ENCODE data around the gene TJP3.

TJP3 gene

DNA sequence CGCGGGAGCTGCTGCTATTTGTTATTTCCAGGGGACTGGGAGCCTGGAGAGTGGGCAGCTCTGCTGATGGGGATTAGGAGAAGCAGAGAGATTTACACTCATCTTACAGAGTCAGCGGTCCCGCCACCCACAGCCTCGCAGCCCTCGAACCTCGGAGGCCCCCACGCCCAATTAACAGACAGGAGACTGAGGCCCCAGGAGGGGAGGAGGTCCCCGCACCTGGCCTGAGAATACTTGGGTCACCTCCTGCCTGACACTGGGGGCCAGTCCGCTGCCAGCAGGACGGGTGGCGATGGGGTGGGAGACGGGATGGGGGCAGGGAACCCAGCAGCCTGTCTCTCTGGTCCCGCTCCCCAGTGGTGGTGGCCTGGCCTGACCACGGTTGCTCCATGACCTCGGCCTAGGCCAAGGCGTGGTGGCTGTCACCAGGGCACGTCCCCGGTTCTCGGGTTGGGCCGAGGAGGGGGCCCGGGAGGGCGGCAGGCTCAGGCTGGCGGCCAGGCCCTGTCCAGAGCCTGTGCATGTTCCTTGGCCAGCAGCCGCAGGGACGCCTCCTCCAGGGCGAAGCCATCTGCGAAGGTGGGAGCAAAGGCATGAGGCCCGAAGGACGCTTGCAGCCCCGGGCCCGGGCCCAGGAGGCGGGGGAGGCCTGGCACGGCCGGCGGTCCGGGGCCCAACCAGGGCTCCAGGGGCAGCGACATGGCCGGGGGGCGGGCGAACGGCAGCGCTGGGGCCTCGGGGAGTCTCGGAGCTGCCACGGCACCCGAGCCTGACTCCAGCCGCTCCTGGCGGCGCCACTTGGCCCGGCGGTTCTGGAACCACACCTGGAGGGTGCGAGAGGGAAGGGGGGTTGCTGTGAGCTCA is 62.2 kb downstream of the TJP3 start:
- no peak for DNase-seq

DNA sequence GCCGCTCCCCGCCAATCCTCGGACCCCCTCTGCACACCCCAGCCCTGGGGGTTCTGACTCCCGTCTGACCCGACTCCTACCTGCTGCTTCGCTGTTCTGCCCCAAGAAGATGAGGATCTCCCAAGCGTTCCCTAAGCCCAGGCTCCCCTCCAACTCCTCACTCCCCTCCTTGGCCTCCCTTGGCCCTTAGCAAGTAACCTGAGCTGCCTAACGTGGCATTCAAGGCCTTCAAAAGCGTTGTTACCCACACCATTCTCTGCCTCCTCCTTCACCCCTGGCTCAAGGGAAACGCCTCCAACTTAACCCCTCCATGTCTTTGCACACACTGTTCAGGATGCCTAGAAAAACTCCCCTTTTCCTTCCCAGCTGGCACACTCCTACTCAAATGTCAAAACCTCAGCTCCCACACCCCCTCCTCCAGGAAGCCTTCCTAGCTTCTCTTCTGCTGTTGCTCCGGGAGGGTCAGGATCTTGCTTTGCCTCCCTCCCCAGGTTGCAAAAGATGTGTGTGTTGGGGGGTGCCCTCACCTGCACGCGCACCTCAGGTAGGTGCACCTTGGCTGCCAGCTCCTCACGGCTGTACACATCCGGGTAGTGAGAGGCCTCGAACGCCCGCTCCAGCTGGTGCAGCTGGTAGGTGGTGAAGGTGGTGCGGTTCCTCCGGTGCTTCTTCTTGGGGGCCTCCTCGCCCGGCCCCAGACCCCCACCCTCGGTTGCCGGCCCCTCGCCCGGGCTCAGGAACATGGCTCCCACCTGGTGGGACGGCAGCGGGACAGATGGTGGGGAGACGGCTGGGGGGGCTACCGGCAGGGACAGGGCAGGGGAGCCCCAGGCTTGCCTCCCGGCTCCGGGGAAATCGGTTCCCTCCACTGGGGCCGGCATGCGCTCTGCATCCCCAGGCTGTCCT is 63.1 kb downstream of the TJP3 start:
- DNase-seq, result no peak

DNA sequence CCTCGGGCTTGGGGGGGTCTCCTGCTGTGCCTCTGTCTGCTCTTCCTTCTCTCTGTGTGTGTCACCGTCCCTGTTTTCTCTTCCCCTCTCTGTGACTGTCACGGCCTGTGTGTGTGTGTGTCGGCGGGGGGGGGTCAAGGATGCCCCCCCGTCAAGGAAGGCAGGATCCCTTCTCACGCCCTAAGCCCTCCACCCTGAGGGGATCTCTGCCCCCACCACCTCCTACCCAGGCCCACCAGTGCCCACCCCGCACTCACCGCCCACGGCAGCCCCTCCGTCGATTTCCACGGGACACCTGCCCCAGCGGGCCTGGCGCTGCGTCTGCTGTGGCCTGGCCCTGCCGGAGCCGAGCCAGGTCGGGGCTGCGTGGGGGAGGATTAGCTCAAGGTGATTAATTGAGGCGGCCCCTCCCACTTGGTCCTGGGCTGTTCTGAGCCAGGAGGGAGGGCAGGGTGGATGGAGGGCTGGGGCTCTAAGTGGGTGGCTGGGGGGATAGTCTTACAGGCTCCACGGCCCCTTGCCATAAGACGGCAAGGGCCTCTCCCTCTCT is 63.8 kb downstream of the TJP3 start, which contains the start of gene RAX2:
RAX2 (minus strand) TSS at position 323 of the 550 bp plus-strand sequence. CDS start 486 bp downstream, outside the sequence.
- DNase-seq, result no peak

DNA sequence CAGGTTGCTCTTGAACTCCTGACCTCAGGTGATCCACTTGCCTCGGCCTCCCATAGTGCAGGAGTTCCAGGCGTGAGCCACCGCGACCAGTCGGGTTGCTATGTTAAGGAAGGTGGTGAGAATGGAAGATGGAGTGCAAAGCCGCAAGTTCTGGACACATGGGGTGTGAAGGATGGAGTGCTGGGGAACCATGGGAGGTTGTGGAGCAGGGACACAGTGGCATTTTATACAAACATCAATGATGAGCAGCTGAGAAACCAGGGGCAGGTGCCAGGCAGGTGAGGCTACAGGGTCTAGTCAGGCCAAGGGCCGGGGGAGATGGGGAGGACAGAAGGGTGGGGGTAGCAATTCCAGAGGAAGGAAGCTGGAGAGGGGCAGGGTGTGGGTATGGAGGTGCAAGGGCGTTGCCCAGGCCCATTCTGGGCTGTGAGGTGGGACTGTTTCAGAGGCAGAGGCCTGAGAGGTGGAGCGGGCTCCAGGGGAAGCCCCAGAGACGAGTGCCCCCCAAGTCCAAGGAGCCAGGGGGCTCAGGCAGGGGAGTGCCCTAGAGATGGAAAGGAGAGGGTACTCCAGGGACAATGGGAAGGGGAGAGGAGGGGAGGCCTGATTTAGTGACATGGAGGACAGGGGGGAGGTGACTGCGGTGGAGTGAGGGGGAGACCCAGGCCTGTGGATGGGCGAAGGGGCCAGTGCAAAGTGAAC is 65.8 kb downstream of the TJP3 start:
- DNase-seq, result no peak

DNA sequence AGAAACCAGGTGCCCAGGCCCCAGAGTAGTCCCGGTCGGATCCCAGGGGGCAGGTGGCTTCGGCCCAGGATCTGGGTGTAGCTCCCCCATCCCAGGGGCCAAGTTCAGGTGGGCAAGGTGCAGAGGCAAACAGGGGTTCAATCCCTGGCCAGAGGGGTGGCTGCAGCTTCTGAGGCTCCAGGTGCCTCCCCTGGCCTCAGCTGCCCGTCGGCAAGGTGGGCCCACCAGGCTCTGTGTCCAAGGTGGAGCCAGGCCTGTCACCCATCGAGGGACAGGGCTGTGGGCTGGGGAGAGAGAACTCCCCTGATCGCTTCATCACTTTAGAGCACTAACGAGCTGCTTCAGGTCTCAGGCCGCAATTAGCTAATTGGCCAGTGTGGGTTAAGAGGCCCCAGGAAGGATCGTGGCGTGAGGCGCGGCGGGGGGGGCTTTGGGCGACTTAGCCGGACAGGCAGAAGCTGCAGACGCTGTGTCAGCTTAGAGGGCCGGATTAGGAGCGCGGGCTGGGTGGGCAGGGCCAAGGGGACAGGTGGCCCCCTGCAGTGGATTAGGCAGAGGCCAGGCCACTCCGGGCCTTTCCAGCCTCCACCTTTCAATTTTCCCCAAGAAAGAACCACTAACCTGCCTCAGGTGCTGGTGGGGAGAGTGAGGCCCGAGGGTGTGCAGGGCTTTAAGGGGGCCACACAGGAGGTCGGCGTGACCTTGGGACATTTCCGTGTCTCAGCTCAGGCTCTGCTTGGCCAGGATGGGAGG is 66.6 kb downstream of the TJP3 start:
- DNase-seq, result no peak

DNA sequence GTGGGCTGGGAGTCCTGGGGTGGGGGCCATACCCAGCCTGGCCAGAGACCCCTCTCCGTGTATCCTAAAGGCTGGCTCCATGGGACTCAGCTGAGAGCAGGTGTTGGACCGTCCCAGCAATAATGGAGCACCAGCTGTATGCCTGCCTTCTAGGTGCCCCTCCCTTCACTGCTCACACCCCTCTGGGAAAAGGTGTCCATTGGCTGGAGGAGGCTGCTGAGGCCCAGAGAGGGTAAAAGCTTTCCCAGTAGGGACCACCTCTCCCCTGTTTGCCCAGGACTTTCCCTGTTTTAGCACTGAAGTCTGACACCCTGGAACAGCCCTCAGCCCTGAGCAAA is 67.2 kb downstream of the TJP3 start:
- no peak for DNase-seq

DNA sequence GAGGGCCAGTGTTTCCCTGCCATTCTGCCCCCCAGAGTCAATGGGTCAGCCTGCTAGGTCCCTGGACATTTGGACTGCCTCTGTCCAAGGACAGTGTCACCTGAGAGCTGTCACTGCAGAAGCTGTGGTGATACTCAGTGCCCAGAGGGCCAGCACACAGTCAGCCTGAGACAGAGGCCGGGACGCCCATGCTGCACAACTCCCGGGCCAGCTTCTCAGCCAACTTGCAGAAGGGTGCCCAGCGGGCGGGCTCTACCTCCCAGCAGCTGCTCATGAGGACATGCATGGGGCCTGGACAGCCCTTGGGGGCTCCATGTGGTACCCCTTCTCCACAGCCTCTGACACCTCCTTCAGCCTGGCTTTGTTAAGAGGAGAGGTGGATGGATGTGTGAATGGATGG is 67.6 kb downstream of the TJP3 start:
- DNase-seq, result no peak

DNA sequence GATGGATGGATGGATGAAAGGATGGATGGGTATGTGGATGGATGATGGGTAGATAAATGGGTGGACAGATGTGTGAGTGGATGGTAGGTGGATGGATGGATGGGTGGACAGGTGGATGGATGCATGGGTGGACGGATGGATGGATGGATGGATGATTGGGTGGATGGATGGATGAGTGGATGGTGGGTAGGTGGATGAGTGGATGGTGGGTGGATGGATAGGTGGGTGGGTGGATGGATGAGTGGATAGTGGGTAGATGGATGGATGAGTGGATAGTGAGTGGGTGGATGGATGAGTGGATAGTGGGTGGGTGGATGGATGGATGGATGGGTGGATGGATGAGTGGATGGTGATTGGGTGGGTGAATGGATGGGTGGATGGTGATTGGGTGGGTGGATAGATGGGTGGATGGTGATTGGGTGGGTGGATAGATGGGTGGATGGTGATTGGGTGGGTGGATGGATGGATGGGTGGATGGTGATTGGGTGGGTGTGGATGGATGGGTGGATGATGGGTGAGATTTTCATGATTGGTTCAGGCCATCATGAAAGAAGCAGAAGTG is 68.4 kb downstream of the TJP3 start:
- no peak for DNase-seq

DNA sequence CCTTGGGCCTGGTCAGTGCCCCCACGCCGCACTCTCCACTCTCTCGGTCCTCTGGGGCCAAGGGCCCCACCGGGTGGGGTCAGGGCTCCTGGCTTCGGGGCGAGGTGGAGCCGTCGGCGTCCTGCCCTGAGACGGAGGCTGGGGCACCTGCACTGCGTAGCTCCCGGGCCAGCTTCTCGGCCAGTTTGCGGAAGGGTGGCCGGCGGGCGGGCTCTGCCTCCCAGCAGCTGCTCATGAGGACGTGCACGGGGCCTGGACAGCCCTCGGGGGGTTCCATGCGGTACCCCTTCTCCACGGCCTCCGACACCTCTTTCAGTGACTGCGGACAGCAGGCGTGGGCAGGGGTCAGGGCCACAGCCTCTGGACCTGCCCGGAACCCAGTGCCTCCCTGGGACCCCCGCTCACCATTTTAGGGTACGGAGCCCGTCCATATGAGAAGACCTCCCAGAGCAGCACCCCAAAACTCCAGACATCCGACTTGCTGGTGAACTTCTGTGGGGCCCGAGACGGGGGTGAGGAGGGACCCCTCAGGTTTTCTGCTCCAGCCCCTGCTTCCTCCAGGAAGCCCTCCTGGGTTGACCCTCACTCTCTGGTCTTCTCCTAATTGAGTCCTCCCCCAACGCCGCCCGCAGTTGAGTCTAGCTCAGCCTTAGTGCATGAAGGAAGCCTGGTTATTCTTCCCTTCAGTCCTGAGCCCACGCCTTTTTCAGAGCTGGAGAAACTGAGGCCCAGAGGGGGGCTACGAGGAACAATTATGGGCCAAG is 70.1 kb downstream of the TJP3 start:
- DNase-seq, result no peak

DNA sequence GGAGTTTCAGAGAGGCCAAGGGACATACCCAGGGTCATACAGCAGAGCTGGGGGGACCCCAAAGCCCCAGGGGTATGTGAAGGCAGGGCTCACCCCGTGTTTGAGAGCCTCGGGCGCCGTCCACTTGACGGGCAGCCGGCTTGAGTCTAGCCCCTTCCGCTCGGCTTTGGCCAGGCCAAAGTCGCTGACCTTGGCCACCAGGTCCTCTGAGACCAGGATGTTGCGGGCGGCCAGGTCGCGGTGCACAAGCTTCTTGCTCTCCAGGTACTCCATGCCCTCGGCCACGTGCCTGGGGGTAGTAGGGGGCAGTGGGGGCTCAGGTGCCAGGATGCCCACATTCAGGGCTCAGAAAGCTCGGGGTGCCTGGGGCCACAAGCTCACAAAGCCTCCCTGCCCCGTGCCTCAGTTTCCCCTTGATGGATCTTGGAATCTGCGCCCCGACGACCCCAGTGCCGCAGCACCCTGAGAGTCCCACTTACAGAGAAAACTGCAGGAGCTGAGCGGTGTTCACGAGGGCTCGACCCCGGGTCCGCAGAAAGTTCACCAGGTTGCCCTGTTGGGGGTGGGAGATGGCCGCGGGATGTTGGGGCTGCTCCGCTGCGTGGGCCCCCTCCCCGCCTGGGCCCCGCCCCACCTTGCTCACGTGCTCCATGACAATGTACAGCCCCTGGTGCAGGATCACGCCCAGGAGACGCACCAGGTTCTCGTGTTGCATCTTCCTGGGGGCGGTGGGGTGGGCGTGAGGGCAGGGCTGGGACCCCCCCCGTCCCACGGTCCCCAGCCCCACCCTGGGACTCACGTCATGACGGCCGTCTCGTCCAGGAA is 70.9 kb downstream of the TJP3 start:
- DNase-seq, result no peak

DNA sequence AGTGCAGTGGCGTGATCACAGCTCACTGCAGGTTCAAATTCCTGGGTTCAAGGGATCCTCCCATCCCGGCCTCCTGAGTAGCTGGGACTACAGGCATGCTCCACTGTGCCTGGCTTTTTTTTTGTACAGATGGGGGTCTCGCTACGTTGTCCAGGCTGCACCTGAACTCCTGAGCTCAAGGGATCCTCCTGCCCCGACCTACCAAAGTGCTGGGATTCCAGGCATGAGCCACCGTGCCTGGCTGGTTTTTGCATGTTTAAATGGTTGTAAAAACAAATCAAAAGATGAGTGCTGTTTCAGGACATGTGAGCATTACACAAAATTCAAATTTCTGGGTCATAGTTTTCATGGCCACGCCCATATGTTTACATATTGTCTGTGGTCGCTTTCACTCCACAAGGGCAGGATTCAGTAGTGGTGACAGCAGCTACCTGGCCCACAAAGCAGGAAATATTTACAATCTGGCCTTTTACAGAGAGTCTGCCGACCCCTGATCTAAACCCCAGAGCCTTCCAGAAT is 72.7 kb downstream of the TJP3 start:
- DNase-seq, result no peak

DNA sequence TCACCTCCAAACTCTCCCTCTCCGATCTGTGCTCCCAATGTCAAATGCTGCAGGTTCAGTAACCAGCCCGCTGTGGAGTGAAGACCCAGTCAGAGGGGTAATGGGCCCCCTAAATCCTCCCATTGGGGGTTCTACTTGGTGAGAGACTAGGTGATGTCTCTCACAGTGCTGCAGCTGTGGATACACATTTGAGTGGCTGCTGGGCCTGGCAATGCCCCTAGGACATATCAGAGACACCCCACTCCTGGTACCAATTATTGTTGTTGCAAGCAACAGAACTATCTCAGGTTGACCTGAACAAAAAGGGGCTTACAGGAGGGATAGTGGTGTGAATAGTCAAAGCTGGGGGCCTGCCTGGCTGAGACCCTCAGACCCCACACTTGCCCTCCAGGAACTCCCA is 73.4 kb downstream of the TJP3 start:
- no peak for DNase-seq

DNA sequence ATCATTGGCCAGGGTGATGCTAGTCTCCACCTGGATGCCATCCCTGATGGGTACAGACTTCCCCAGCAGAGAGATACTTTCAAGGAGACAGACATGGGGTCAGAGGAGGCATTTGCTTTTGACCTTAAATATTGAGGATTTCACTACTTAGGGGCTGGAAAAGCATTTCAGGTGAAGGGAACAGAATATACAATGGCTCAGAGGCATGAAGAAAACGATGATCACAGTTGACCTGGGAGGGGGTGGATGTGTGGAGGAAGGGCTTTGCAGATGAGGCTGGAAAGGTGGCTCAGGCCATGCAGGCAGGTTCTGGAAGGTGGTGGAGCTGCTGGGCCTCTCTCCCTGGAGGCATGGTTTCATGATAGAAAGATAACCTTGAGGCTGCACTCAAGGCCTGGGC is 74.1 kb downstream of the TJP3 start:
- no peak for DNase-seq

DNA sequence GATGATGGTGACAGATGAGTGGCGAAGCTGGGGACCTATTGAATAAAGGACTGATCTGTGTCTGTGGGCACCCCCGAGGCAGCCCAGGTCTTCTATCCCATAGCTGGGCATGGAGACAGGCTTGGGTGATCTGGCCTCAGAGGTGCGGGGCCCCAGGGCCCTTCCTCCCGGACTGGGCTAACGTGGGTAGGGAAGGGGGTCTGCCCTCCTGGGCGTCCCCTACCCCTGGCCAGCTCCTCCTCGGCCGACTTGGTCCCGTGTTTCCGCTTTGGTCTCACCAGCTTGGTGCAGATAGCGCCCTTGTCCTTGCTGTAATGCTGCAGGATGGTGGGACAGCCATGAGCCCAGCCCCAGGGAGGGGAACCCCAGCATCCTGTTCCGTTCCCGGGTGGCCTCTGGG is 74.7 kb downstream of the TJP3 start:
- DNase-seq, result no peak

DNA sequence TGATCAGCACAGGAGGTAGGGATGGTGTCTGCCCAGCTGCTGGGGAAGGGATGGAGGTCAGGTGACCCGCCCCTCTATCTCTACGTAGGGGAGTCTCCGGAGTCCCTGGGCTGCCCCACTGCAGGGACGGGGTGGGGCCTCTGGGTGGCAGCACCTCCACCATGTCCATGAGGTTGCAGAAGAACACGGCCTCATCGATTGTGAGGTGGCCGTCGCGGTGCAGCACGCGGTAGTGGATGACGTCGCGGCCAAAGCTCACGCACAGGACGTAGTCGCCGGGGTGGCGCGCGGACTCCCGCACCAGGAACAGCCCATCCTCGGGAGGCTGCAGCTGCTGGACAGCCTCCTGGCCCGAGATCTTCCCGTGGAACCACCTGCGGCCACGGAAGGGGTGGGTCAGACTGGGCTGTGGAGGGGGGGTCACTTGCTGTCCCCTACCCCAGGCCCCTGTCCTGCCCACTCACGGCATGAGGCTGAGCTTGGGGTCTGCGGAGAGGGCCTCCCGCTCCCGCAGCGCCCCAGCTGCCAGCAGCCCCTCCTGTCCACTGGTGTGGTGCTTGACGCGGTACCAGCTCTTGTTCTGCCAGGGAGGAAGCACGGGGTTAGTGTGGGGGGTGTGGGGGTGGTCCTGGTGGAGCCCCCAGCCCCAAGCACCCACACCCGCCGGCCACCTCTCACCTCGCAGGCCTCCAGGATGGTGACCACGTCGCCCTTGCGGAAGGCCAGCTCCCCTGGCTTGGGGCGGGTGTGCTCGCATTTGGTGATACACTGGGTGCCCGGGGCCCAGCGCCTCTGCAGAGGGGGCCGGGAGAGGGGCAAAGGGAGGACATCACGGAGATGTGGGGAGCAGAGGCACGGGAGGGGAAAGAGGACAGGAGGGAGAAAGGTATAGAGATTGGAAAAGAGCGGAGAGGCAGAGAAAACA is 75.7 kb downstream of the TJP3 start:
- no peak for DNase-seq

DNA sequence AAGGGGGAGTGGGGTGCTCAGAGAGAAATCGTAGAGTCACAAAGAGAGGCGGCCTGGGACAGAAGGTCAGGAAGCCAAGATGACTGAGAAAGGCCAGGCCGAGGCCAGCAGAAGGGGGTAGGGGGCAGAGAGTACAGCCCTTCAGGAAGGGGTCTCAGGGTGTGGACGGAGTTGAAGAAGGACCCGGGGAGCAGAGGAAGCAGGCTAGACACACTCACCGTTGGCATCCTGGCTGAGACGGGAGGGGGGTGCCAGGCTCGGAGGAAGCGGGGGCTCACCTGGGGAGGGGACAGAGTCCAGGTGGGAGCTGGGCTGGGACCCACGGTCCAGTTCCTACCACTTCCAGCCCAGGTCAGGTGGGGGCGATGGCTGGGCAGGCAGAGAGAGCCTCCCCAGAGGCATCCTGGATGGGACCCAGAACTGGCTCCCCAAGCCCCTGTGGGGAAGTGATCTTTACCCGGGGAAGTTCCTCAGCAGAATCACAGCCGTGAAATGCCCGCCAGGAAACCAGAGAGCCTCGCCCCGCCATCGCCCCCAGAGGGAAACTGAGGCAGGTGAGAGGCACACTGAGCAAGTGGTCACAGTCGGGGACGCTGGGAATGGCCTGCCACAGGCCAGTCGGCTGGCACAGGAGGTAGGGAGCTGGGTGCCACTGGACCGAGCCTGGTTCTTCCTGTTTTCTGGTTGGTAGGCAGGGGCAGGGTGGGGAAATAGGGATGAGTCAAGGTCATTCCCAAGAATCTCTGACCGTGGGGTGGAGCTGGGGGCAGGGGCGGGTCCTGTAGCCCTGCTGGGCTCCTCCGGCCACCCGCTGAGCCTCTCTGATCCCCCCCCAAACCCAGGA is 76.6 kb downstream of the TJP3 start:
- no peak for DNase-seq

DNA sequence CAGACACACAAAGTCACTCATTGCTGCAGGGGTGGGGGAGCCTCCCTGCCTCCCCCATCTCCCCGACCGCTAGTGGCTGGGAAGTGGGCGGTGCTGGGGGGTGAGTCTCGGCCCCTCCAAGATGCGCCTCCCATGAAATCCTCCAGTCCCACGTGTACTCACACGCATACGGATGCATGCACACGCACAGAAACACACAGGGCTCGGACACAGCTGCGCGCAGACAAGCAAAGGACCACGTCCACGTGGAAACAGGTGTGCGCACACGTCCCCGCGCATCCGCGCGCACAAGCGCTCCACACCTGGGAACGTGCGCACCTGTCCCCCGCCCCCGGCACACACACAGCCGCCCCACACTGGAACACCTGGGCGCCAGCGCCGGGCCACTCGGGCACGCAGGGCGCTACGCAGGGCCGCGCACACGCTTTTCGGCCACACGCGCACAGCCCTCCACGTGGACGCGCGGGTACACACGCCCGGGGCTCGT is 77.3 kb downstream of the TJP3 start:
- no peak for DNase-seq

Data from activated CD4-positive, alpha-beta T cell treated with anti-CD3 and anti-CD28 coated beads, Interleukin-2, amount 50 U/mL, for 16 hours (primary cell).